ENCODE data around the gene SFMBT2. TPM values are rescaled to one million over a fixed set of nuclear protein-coding genes. Genes with fewer than 3 reads are reported as not detected.

The SFMBT2 gene
- total and polyA plus RNA-seq, 2 of the 4 experiments (the other 2 are of a cell fraction): 0.70 to 1.3 TPM

GRCh38 chr10:7364474-7364873, 46.4 kb downstream of the SFMBT2 start:
- H4K91ac ChIP-seq (ENCODE audit: insufficient read depth, low read depth, low read length): no peak overlapping the region
- no TSS peak for BruUV-seq (replicated peaks)
- H3K56ac ChIP-seq (ENCODE audit: extremely low read depth, insufficient read depth, low read length): no peak overlapping the region
- no peak overlapping the region for H4K8ac ChIP-seq (ENCODE audit: low read depth in 2 of 2, low read length in 2 of 2)
- ATAC-seq (ENCODE audit: low read depth) (no peak), DNase-seq (no peak)
- no peak overlapping the region for H3K4me3 ChIP-seq (ENCODE audit: insufficient read depth, low read depth, low read length)
- H2BK120ac ChIP-seq (ENCODE audit: low read depth, low read length): no peak overlapping the region
- CTCF ChIA-PET: no interaction called here
- no peak for TF ChIP-seq POLR2A (IDR thresholded peaks at IDR 0.05; ENCODE audit: low read depth, low read length)
- TF ChIP-seq BHLHE40 (IDR thresholded peaks at IDR 0.05; ENCODE audit: low read depth, low read length): no peak
- TF ChIP-seq, protein P1, sequence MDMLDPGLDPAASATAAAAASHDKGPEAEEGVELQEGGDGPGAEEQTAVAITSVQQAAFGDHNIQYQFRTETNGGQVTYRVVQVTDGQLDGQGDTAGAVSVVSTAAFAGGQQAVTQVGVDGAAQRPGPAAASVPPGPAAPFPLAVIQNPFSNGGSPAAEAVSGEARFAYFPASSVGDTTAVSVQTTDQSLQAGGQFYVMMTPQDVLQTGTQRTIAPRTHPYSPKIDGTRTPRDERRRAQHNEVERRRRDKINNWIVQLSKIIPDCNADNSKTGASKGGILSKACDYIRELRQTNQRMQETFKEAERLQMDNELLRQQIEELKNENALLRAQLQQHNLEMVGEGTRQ (IDR thresholded peaks at IDR 0.05; ENCODE audit: low read depth, low read length): no peak
- TF ChIP-seq MAFK (IDR thresholded peaks at IDR 0.05; ENCODE audit: low read depth, low read length): no peak
- TF ChIP-seq SMC3 (IDR thresholded peaks at IDR 0.05; ENCODE audit: low read depth, low read length): no peak
- no peak for TF ChIP-seq MXI1 (IDR thresholded peaks at IDR 0.05; ENCODE audit: borderline replicate concordance, low read depth, low read length)
- TF ChIP-seq RCOR1 (IDR thresholded peaks at IDR 0.05; ENCODE audit: insufficient replicate concordance, low read length): no peak
- TF ChIP-seq ELK1 (IDR thresholded peaks at IDR 0.05; ENCODE audit: borderline replicate concordance, low read depth, low read length): no peak
- TF ChIP-seq RAD21 (IDR thresholded peaks at IDR 0.05; ENCODE audit: low read length): no peak
- no peak for TF ChIP-seq CEBPB (IDR thresholded peaks at IDR 0.05; ENCODE audit: low read depth, low read length)
- no peak for TF ChIP-seq CHD1 (IDR thresholded peaks at IDR 0.05; ENCODE audit: low read depth, low read length)
- no peak for TF ChIP-seq FOS (IDR thresholded peaks at IDR 0.05; ENCODE audit: low read depth, low read length)
- TF ChIP-seq RFX5 (IDR thresholded peaks at IDR 0.05; ENCODE audit: low read depth, low read length): no peak
- no peak for TF ChIP-seq MAZ (IDR thresholded peaks at IDR 0.05; ENCODE audit: borderline replicate concordance, low read depth, low read length)
- TF ChIP-seq NFE2L2 (IDR thresholded peaks at IDR 0.05; ENCODE audit: low read depth, low read length): no peak
- TF ChIP-seq, protein P2, sequence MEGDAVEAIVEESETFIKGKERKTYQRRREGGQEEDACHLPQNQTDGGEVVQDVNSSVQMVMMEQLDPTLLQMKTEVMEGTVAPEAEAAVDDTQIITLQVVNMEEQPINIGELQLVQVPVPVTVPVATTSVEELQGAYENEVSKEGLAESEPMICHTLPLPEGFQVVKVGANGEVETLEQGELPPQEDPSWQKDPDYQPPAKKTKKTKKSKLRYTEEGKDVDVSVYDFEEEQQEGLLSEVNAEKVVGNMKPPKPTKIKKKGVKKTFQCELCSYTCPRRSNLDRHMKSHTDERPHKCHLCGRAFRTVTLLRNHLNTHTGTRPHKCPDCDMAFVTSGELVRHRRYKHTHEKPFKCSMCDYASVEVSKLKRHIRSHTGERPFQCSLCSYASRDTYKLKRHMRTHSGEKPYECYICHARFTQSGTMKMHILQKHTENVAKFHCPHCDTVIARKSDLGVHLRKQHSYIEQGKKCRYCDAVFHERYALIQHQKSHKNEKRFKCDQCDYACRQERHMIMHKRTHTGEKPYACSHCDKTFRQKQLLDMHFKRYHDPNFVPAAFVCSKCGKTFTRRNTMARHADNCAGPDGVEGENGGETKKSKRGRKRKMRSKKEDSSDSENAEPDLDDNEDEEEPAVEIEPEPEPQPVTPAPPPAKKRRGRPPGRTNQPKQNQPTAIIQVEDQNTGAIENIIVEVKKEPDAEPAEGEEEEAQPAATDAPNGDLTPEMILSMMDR (conservative IDR thresholded peaks at IDR 0.05; ENCODE audit: low read depth, low read length): no peak
- in situ Hi-C loops (cut with MboI; ENCODE audit: low sequenced_read_pairs) (no loop called here), dilution Hi-C loops (cut with HindIII; ENCODE audit: low sequenced_read_pairs, unreplicated experiment) (no loop called here), intact Hi-C loops (cut with micrococcal nuclease) (no loop called here)
- H2BK5ac ChIP-seq (ENCODE audit: low read depth, low read length, poor library complexity, severe bottlenecking): no peak overlapping the region
- no peaks in the 10 kb centered on the region for H3K4me1 ChIP-seq (ENCODE audit: control insufficient read depth, insufficient read depth, low read length)
- no peak overlapping the region for H3K4ac ChIP-seq (ENCODE audit: low read depth, low read length)
- no peak overlapping the region for H3K14ac ChIP-seq (replicated peaks; ENCODE audit: low read depth, low read length)
- no peak overlapping the region for H2BK20ac ChIP-seq (ENCODE audit: low read depth, low read length)
- no peak overlapping the region for H3K23ac ChIP-seq (ENCODE audit: low read depth, low read length)
- no peak overlapping the region for H2AFZ ChIP-seq (replicated peaks; ENCODE audit: low read length, poor library complexity)
- H3K18ac ChIP-seq (ENCODE audit: low read depth, low read length): no peak overlapping the region
- no peaks in the 10 kb centered on the region for H3K9me1 ChIP-seq (ENCODE audit: insufficient read depth, low read length)
- no peak overlapping the region for H2BK15ac ChIP-seq (ENCODE audit: low read depth, low read length)
- H4K5ac ChIP-seq (ENCODE audit: low read depth, low read length): no peak overlapping the region
- H3K36me3 ChIP-seq (ENCODE audit: control insufficient read depth, insufficient read depth, low read length): peaks cover 3% of the 10 kb centered on the region; the same call in 1 of the 2 replicates
- no peaks in the 10 kb centered on the region for H3K79me1 ChIP-seq (ENCODE audit: low read depth in 1 of 2, low read length in 2 of 2)
- H3K9me3 ChIP-seq (ENCODE audit: control insufficient read depth, insufficient read depth, low read length): peaks cover 4% of the 10 kb centered on the region
- H3K27me3 ChIP-seq (ENCODE audit: control insufficient read depth, insufficient read depth, low read length): no peaks in the 10 kb centered on the region
- POLR2A ChIA-PET (ENCODE audit: unreplicated experiment): no interaction called here
- H4K20me1 ChIP-seq (ENCODE audit: insufficient read depth, low read length): no peaks in the 10 kb centered on the region
- no peak overlapping the region for H2AK9ac ChIP-seq (replicated peaks; ENCODE audit: low read depth, low read length, poor library complexity)
- no peak overlapping the region for H3K4me2 ChIP-seq (ENCODE audit: low read depth, low read length)
- WGBS, 2 experiments (ENCODE audit: extremely low coverage in 2 of 2, insufficient read length in 1 of 2): no CpG with 5 or more reads among the region's 6 CpGs
- no peak overlapping the region for H3K9ac ChIP-seq (ENCODE audit: low read depth, low read length)
- no peak overlapping the region for H3K27ac ChIP-seq (ENCODE audit: insufficient read depth, low read length)
- H2AK5ac ChIP-seq (ENCODE audit: low read depth, low read length): no peak overlapping the region

All from IMR-90 (cell line).